Pulmonary artery endothelial cell (primary cell): ENCODE measurements around the gene DOCK4. TPM values are rescaled to one million over a fixed set of nuclear protein-coding genes. Genes with fewer than 3 reads are reported as not detected.

Experiments used
- DNase-seq: peaks from one replicate; pipeline ENCODE4 v3.0.0-alpha.2; 2011; ENCODE audit warnings: low read depth, low spot score
- total RNA-seq: library from RNA; depleted of rRNA; stranded (reverse); fragments of >200 nt; gene quantifications from 2 replicates; pipeline ENCODE4 v1.2.3, GENCODE V29; 2014

Gene DOCK4
- total RNA-seq, 1 donor from 2014 or later: 198 TPM

DNA sequence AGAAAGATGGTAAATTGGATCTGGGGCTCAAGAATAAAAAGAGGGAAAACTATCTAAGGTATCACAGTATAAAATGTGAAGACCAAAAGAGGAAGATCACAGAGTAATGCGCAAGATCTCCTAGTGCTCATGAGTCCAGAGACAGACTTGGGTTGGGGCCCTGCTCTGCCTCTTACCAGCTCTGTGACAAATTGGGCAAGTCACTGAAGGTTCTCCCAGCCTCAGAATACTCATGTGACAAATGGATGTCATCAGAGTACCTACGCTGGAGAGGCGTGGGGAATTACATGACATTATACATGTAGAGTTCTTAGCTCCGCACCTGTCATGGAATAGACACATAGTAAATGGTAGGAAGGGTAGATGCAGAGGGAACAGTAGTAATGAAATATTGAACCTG, 124.4 kb downstream of the DOCK4 start:
- DNase-seq: no peak

DNA sequence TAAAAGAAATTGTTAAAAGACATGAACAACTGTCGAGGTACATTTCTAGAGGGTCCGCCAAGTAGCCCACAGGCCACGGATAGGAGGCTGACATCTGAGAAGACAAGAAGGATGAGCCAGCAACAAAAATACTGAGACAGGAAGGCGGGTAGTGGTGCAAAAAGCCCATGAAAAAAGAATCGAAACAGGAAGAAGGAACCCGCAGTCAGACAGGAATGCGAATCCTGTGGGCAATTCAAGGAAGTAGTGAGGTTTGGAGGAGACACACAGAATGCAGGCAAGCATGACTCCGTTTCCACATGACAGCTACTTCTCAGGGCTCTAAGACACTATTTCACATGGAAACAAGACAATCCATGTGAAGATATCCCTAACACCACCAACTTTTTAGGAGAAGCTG, 125.2 kb downstream of the DOCK4 start:
- no peak for DNase-seq

DNA sequence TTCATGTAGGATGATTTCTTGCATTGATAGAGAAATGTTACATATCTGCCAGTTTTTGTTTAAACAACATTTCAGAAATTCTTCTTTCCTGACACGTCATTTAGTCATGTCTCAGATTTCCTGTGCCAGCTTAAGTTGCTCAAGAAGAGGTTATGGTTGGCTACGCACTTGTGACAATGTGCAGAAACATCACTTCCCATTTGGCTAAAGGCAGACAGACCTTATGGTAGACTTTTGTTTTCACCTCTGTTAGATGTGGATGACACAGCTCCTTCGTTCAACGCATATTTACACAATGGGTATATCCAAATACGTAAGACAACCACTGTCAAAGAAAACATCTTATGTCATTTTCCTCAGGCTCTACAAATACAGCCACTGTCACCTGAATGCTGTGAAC, 125.8 kb downstream of the DOCK4 start:
- peak; percentile 90 for DNase-seq

DNA sequence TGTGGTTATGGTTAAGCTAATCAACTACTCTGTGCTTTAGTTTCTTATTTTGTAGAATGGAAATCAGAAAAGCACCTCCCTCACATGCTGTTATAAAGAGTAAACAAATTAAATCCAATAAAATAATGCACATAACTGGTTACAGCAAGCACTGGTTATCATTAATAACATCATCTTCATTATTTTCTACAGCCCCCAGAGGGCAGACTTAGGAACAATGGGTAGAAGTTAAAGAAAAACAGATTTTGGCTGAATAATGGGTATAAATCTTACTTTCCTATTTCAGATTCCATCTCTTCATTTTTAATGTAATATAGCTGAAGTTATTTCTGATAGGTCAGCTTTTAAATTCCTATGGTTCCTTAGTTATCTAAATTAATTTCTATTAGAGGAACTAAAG, 126.5 kb downstream of the DOCK4 start:
- DNase-seq: no peak

GRCh38 chr7:112079122-112079521, 127.1 kb downstream of the DOCK4 start:
- DNase-seq: no peak

GRCh38 chr7:112076324-112076723, 129.9 kb downstream of the DOCK4 start:
- no peak for DNase-seq

DNA sequence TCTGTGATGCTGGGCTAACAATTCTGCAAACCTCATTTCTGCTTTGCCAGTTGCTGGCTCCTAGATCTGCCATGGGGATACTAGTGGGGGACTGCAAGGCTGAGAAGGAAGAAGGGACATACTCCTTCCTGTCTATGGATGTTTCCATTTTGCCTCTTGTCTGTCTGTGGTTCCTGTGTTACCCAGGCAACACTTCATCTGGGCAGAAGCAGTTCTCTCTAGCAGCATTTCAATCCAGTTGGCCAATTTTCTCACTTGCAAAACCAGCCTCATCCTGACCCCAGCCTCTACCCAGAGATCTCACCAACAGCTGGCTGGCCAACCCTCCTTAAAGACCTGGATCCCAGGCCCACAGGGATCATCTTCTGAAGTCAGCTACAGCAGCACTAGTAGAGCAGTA, 131.7 kb downstream of the DOCK4 start:
- DNase-seq: no peak

- DNase-seq: no peak
These were observed 132.7 kb downstream of the DOCK4 start for GRCh38 chr7:112073530-112073929.

GRCh38 chr7:112072541-112073245, 133.5 kb downstream of the DOCK4 start:
- no peak for DNase-seq

DNA sequence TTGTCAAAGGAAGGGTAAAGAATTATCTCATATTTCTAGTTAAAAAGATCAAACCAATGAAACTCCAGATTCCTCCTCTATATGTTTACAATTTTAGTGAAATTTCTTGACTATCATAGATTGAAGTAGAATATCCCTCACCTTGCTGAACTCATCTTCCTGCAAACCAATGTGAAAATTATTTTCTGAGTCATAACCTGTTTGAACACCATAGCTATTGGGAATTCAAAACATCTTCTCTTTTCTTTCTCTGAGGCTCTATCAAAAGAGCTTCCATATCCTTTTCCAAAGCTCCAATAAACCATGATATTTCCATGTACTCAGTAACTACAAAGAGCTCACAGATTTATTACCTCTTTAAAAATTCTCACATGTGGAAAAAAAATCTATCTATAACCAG, 134.3 kb downstream of the DOCK4 start:
- no peak for DNase-seq

DNA sequence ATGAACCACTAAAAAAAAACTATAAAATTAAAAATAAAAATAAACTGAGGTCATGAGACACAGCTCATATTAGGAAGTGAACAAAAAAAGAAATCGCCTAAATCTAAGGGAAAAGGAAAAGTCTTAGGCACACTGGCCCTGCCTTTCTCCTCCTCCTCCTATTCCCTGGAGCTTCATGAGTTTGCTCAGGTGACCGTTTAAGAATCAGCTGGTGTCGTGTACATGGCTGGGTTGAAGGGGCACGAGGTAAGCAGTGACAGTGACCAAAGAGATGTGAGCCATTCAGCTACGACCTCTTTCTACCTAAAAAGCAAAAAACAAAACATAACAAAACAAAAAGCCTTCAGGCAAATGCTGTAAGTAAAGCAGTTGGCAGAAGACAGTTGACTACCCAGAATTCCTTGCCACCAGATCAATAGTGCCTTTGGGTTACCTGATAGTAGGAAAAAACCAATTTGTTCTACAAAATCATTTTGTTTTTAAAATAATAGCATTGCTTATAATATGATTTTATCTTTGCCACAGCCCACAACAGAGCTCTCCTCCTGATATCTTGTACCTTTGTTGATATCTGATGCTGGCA, 135.4 kb downstream of the DOCK4 start:
- DNase-seq: no peak

GRCh38 chr7:112069879-112070321, 136.3 kb downstream of the DOCK4 start:
- peak; percentile 46 for DNase-seq

DNA sequence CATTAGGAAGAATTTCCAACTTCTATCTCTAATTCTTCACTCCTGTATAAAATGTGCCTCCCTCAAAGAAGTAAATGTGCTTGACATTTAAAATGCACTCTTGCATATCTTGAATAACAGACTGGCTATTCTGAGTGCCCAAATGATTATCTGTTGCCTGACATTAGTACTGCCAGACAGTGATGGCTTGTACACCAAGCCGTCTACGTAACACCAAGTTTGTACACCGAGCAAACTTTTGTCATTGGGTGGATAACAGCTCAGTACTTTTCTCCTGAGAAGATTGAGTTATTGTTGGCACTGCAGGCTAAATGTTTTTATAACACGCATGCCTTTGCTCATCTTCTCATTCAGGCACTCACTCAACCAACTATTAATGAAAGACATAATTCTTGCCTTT, 137.2 kb downstream of the DOCK4 start:
- DNase-seq: no peak

DNA sequence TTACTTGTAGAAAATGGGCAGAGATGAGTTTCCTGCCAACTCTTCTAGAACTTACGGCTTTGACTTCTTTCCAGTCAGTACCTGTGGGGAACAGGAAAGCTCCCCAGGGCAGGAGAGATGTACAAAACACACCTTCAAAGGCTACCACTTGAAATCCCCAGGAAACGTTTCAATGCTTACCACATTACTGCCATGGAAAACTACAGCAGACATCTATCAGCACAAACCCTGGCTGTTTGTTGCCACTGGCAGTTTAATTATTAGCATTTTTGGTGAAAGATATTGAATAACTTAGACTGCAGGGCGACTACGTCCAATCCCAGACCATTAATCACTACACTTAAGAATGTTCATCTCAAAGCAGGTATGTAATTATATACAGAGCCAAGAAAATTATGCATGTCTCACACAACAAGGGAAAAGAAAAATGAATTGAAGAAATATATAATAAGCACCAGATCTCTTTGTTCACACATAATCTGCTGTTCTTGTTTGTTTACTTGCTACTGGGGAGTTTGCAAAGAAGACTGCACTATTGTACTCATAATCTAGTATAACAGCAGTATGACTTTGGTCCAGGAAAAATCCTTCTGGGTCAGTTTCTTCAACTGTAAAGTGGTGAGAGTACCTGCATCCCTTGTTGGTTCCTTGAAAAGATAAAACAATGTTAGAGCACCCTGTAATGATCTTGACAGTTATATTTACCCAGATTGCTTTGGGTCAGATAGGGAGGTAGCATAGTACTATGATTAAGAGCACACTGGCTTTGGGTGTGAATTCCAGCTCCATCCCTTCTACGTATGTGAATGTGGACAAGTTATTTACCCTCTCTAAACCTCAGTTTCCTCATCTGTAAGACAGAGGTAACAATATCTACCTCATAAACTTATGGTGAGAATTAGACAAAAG, 138.3 kb downstream of the DOCK4 start:
- no peak for DNase-seq

GRCh38 chr7:112067200-112067599, 139.0 kb downstream of the DOCK4 start:
- no peak for DNase-seq

- DNase-seq: no peak
These were observed 140.4 kb downstream of the DOCK4 start for GRCh38 chr7:112065758-112066157.

DNA sequence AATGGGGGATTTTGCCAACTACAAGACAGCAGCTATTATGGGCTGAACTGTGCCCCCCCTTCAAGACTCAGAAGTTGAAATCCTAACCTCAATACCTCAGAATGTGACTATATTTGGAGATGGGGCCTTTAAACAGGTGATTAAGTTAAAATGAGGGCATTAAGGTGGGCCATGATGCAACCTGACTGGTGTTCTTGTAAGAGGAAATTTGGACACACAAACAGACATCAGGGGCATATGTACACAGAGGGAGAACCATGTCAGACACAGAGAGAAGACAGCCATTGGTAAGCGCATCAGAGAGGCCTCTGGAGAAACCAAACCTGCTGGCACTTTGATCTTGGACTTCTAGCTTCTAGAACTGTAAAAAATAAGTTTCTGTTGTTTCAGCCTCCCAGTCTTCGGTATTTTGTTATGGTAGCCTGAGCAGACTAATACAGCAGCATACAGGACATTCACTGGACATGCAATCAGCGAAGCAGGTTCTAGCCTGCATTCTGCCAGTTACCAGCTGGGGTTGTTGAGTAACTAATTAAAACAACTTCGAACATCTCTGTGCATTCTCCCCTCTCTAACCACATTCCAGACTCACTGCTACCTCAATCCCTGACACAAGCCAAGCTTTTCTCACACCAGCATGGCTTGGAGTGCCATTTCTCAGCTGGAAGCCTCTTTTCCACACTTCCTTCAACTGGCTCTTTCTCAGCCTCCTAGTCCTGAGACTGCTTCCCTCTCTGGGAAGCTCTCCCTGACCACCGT, 141.4 kb downstream of the DOCK4 start:
- no peak for DNase-seq

DNA sequence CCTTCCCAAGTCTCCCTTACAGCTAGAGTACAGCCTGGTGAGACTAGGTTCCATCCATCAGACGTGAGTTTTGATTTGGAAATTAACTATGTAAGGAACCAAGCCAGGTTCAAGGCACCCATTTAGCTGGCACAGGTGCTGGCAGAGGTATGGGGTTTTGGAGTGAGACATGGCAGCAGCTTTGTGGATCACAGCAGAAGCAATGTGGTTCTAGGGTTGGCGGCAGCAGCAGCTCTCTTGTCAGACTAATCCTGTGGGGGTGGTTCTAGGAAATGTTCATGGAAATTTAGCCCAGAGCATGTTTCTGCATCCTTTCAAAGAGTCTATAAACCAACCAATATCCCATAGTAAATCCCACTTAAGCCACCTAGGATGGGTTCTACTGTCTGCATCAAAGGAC, 142.2 kb downstream of the DOCK4 start:
- no peak for DNase-seq

DNA sequence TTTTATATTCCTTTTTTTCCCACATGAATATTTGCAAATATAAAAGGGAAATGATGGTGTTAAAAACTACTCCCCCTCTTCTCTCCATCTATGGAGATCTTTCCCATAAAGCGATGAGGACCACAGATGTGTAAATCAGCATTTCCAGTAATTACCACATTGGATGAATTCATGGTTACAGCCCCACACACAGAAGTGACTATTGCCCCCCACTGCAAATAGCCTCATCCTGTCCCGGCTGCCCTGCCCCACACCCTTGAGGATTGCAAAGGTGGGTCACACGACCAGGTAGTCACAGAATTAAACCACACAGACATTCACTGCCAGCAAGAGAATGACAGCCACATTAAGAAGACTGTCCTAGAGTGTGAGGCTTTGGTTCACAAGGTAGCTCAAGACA, 145.1 kb downstream of the DOCK4 start:
- no peak for DNase-seq

DNA sequence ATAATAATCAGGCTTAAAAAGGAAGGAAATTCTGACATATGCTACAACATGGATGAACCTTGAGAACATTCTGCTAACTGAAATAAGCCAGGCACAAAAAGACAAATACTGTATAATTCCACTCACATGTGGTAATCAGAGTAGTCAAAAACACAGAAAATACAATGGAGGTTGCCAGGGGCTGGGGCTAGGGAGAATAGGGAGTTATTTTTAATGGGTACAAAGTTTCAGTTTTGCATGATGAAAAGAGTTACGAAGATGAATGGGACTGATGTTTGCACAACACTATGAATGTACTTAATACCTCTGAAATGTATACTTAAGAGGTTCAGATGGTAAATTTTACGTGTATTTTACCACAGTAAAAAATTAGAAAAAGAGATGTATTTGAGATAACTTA, 145.6 kb downstream of the DOCK4 start:
- DNase-seq: no peak

DNA sequence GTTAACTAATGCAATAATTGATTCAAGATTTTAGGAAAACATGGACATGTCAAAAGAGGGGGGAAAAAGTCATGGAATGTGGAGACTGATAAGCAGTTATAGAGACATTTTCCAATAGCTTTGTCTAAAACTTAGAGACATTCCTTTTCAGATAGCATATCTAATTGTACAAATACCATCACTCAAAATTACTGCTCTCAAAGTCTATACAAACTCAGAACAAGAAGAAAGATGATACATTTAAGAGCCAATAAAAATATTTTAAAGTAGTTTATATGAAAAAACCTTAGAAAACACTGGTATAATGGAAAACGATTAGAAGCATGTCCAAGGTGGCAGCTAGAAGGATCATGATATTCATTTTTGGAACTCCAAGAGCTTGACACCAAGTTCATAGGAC, 146.5 kb downstream of the DOCK4 start:
- no peak for DNase-seq

GRCh38 chr7:112058686-112059085, 147.5 kb downstream of the DOCK4 start:
- no peak for DNase-seq
